GM08714 (cell line): ENCODE measurements around the gene SLC25A33.

Source experiments
- H3K4me3 ChIP-seq: fragments of 200-500 bp; sonication (Bioruptor generic); 2 replicates; pipeline ENCODE4 v1.5.1; 2014; ENCODE audit warnings: mild to moderate bottlenecking, low read length, inconsistent platforms
- ZNF274 ChIP-seq: IDR thresholded peaks from 2 replicates; pipeline ENCODE4 v1.6.1; 2012; ENCODE audit warnings: mild to moderate bottlenecking, low read depth, low read length

The SLC25A33 gene

GRCh38 chr1:9598316-9598700 lies 59.0 kb downstream of the SLC25A33 start:
- H3K4me3 ChIP-seq: no peak overlapping the region
- TF ChIP-seq ZNF274: no peak

DNA sequence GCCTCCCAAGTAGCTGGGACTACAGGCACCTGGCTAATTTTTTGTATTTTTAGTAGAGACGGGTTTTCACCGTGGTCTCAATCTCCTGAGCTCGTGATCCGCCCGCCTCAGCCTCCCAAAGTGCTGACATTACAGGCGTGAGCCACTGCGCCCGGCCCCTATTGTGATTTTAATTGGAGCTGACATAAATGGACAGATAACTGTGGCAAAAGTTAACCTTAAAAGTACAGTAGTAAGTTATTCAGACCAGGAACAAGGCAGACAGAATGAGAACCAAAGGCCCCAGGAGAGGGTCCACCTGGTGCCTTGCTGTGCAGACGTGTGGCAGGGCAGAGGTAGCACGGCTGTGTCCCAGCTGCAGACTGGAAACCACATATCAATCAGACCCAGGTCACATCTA lies 60.5 kb downstream of the SLC25A33 start:
- TF ChIP-seq ZNF274: no peak
- no peak overlapping the region for H3K4me3 ChIP-seq

GRCh38 chr1:9600861-9601834 lies 61.9 kb downstream of the SLC25A33 start:
- H3K4me3 ChIP-seq: no peak overlapping the region
- TF ChIP-seq ZNF274: no peak

GRCh38 chr1:9601942-9602793 lies 62.9 kb downstream of the SLC25A33 start:
- no peak for TF ChIP-seq ZNF274
- H3K4me3 ChIP-seq: no peak overlapping the region

DNA sequence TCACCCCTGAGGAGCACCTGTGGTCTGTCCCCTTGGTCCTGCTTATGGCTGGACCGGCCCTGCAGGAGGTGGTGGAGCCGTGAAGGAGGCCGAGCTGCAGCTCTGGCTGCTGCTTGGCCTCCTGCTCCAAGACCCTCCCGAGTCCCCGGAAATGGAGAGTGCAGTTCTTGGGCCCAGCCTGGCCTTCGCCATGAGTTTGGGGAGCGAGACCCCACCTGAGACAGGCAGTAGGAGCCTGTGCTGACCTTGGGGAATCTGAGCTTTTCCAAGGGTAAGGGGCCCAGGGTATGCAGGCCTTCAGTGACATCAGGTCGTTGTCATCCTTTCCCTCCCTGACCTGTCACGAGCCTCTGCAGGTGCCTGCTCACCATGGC lies 63.5 kb downstream of the SLC25A33 start:
- TF ChIP-seq ZNF274: no peak
- no peak overlapping the region for H3K4me3 ChIP-seq

DNA sequence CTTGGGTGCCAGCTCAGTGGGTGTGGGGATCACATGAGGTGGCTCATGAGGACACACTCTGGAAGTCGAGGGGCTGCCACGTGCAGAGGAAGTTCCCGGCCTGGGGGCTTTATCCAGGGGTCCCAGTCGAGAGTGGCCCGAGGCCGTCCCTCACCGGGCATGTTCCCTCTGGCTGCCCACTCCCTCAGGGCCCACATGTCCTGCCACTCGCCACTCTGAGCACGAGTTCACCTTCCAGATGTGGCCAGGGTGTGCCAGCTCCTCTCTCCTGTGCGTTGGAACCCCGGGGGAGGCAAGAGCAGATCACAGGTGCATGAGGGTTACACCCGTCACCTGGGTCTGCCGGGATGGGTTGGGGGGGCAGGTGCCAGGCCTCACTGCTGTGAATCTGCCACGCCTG lies 64.0 kb downstream of the SLC25A33 start:
- TF ChIP-seq ZNF274: no peak
- no peak overlapping the region for H3K4me3 ChIP-seq

- TF ChIP-seq ZNF274: no peak
- no peak overlapping the region for H3K4me3 ChIP-seq
These were observed 64.8 kb downstream of the SLC25A33 start for GRCh38 chr1:9603766-9604753.

GRCh38 chr1:9604836-9605235 lies 65.6 kb downstream of the SLC25A33 start:
- no peak for TF ChIP-seq ZNF274
- no peak overlapping the region for H3K4me3 ChIP-seq

DNA sequence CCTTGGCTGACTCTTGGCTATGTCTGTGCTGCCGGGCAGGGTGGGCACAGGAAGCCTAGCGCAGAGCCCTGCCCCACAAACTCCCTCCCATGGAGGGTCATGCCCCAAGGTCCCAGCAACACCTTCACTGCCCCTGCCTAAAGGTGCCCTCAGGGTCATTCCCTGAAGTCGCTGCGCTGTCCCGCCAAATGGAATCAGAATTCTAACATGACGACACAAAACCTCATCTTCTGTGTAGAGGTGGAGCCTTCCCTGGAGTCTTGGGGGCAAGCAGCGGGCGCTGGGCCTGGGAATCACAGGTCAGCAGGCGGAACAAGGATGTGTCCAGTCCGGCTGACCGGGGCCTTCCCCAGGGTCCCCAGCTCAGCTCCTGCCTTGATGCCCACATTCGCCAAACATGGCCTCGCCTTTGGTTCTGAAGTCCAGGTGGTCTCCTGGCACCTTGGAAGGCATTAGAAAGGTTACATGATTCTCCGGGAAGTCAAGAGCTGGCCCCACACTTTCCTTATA lies 66.7 kb downstream of the SLC25A33 start:
- no peak overlapping the region for H3K4me3 ChIP-seq
- no peak for TF ChIP-seq ZNF274

GRCh38 chr1:9606458-9606857 lies 67.2 kb downstream of the SLC25A33 start:
- no peak for TF ChIP-seq ZNF274
- no peak overlapping the region for H3K4me3 ChIP-seq

DNA sequence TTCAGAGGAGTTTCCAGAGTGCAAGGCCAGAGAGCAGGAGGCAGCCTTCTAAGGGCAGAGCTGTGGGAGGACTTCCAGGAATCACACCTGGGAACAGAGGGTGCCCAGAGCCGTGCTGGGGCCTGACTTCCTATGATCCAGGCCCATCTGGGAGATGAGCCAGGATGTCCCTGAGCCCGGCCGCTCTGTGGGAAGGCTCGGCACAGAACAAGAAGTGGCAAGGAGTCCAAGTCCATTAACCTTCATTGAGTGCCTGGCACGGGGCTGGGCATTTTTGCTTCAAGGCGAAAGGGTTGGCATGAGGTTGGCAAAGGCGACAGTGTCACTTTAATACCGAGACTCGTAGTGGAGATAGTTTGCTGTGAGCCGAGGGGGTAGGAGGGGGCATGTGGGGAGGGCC lies 67.7 kb downstream of the SLC25A33 start:
- no peak for TF ChIP-seq ZNF274
- H3K4me3 ChIP-seq: no peak overlapping the region

DNA sequence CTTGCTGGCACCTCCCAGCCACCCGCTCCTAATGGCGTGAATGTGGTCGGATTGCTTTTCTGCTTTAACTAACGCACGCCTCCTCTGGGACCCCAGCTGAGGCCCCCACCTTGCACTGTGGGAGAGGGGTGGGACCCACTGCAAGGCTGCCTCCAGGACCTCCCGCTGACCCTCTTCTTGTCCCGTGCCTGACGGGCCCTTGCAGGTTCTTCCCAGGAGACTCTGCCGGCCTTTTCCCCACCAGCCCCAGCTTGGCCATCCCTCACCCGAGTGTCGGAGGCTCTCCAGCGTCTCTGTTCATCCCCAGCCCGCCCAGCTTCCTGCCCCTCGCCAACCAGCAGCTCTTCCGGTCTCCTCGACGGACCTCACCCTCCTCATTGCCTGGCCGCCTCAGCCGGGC lies 68.1 kb downstream of the SLC25A33 start:
- no peak for TF ChIP-seq ZNF274

DNA sequence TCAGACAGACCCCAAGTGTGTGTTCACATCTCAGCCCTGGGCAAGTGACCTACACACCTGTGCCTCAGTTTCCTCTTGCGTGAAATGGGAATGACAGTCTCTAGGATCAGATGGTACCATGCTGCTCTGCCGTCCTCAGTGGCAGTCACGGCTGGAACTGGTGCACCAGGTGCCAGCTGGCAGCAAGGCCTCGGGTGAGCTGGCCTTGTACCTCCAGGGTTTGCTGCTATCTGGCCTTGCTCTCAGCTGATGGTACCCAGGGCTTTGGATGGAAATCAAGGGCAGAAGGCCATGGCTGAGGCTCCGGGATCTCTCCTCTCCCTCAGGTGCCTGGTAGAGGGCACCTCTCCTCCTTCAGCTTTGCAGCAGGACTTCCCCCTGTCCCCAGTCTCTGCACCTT lies 70.7 kb downstream of the SLC25A33 start:
- H3K4me3 ChIP-seq: no peak overlapping the region
- no peak for TF ChIP-seq ZNF274

More for the DNA sequence above, 68.1 kb downstream of the SLC25A33 start:
- H3K4me3 ChIP-seq: no peak overlapping the region

GRCh38 chr1:9610548-9610947 lies 71.3 kb downstream of the SLC25A33 start:
- no peak overlapping the region for H3K4me3 ChIP-seq
- no peak for TF ChIP-seq ZNF274

DNA sequence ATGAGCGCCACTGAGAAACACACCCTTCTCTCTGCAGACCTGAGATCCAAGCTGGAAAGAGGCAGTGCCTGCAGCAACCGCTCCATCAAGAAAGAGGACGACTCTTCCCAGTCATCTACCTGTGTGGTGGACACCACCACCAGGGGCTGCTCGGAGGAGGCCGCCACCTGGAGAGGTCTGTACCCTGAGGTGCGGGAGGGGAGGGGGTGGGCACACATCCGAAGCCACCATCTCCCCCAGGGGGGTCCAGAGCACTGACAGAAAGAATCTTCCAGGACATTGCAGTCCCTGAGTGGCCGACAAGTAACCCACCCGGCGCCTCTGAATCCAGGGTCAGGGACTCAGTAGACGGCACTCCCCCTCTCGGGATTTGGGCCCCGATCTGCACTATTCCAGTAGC lies 72.5 kb downstream of the SLC25A33 start:
- TF ChIP-seq ZNF274: no peak
- no peak overlapping the region for H3K4me3 ChIP-seq
